NCI-H1105 treated with DMSO at 0.1 percent for 48 hours (cell line): ENCODE measurements around the gene SLC52A1.
"Not testable (repeated sequence)": the region's sequence is repeated elsewhere in the genome, so short reads cannot be mapped to it uniquely, and the experiment has no call there.

ENCODE experiments used
- DNase-seq: peaks from one replicate; lab custom pipeline; 2025; lab: John Stamatoyannopoulos, UW

SLC52A1 gene

DNA sequence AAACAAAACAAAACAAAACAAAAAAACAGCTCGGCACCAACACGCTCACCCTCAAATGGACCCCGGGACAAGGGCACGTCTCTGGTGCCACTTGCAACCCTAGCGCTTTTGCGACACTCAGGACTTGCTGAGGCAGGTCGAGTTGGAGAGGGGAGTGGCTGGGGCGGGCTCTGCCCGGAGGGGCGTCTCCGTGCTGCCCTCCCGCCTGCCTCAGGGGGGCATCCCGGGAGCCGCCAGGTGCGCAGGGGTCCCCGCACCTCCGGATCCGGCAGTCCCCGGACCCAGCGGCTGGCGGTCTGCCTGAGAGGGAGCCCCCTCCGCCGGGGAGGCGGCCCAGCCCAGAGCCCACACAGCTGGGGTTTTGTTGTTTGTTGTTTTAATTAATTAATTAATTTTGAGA lies at the start of gene SLC52A1:
Gene SLC52A1, minus strand, starts transcription at position 112 of the 400 bp plus-strand sequence. CDS start 820 bp downstream, outside the sequence.
- peak; percentile 34 for DNase-seq

DNA sequence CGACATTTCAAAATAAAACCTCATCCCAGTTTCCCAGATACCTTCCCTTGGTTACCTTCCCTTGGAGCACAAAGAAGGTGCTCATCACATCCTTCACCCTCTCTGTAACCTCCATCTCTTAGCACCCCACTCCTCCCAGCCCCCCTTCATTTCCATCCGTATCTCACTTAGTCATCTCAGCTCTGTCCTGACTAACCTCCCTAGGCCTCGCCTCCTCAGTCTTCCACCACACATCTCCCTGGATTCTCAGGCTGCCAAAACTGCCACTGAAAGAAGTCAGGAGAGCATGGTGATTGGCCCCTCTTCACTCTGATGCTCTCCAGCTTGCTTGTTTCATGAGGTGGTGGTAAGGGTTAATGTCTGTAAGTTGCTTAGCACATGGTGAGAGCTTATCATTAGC lies 45.4 kb upstream of the SLC52A1 start:
- DNase-seq: no peak

DNA sequence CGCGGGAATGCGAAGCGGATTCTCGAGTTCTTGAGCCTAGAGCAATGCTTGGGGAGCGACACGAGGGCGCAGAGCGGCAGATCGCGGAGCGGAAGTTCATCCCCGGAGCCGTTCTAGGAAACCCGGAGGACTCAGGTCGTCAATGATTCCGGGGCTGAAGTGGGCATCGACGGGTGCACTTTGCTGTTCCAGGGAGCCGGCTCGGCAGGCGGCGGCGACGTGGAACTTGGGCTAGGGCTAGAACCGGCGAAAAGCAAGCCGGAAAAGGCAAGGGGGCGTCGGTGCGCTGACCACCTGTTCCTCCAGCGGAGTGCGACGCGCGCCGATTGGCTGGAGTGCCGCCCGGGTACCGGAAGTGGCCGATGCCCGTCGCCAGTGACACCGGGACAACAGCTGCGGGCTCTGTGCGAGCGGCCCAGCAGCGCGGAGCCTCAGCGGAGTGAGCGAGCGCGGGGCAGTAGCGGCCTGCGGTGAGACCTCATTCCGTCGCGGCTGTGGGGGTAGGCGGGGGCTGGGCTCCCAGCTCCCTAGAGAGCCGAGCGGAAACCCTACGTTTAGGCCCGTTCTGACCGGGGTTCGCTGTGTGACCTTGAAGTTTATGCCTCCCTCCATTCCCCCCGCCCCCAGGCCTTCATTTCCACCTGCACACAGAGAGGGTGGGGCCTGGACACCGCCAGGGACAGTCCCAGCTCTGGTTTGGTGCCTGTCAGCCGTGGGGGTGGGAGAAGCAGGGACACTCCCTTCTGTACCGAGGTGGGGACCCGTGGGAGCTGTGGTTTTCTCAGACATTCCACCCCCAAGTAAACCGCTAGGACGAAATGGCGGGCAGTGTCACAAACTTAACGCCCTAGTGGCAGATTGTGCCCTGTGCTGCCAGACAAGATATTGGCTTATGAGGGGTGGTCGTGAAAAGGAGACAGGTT lies 43.1 kb upstream of the SLC52A1 start, which contains the start of gene ZFP3:
Gene ZFP3, plus strand, starts transcription at position 362 of the 923 bp plus-strand sequence. CDS start 13,038 bp downstream, outside the sequence.
- DNase-seq: peak; percentile 90

DNA sequence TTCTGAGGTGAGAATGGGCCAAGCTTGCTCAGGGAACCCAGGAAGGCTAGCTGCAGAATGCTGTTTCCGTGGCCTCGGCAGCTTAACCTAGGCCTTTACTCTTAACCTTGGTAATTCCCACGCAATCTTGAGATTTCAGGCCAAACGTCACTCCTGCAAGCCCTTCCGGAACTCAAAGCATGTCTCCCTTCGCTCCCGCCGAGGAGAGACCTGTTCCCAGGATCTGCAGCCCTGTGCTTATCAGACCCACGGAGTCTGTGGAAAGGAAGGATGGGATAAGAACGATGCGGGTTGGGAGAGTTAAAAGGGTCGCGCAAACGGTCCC lies 42.5 kb upstream of the SLC52A1 start:
- DNase-seq: no peak

DNA sequence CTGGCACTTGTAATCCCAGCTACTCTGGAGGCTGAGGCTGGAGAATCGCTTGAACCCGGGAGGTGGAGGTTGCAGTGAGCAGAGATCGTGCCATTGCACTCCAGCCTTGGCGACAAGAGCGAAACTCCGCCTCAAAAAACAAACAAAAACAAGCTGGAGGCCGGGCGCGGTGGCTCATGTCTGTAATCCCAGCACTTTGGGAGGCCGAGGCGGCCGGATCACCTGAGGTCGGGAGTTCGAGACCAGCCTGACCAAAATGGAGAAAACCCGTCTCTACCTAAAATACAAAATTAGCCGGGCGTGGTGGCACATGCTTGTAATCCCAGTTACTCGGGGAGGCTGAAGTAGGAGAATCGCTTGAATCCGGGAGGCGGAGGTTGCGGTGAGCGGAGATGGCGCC lies 42.0 kb upstream of the SLC52A1 start:
- not testable (repeated sequence) for DNase-seq

DNA sequence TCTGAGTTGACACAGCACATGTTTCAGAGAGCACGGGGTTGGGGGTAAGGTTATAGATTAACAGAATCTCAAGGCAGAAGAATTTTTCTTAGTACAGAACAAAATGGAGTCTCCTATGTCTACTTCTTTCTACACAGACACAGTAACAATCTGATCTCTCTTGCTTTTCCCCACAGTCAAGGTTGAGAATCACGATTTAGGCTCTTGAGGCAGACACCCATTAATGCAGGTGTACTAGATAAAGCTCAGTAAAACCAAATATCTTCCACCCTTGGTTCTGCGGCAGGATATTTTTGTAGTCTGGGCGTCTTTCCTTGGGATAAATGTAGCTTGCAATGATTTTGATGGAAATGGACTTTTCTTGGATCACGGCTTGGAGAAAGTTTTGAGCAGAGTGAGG lies 40.2 kb upstream of the SLC52A1 start:
- DNase-seq: not testable (repeated sequence)

DNA sequence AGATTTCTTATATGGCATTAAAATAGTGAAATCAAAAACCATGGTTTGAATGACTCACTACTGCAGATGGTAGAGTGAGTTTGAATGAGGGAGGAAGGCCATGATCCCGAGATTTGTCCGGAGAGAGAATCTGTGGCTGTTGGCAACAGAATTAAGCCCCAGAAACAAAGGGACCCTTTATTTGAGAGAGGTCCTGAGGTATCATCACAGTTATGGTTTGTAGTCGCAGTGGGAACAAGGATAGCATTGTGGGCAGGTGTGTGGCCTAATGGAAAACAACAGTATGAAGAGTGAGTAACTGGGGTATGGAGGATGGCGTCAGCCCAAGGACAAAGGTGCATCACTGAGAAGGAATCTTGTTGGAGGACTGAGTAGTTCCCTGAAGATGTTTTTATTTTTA lies 34.5 kb upstream of the SLC52A1 start:
- no peak for DNase-seq

DNA sequence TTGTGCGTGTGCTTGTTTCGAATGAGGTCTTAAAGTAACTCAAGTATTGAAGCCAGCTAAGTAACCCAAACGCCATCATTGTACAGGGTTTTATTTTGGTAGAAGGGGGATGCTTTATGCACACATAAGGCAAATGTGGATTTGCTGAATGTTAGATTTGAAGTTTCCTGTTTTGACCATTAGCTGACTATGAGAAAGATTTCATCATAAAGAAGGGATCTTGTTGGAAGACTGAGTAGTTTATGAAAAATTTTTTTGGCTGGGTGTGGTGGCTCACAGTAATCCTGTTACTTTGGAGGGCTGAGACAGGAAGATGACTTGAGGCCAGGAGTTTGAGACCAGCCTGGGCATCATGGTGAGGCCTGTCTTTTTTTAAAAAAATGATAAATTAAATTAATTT lies 33.0 kb upstream of the SLC52A1 start:
- no peak for DNase-seq

DNA sequence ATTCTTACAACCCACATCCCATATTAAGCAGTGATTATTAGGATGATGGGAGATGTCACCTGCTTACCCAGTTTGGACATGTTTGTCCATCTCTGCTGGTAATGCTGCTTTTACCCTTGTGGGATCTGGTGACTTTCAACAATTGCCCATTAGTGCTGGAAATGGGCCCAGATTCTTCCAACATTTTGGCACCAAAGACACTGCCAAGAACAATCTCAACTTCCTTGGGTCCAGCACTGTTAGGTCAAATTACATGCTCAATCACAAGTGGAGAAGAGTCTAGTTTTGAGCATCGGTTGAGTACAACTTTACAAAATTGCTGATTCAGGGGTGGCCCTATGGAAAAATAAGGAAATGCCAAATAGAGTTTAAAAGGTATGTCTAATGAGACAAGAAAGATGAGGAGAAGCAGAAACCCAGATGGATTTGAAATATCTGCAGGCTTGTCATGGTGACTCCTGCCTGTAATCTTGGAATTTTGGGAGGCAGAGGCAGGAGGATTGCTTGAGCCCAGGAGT lies 30.1 kb upstream of the SLC52A1 start:
- DNase-seq: peak; percentile 33

DNA sequence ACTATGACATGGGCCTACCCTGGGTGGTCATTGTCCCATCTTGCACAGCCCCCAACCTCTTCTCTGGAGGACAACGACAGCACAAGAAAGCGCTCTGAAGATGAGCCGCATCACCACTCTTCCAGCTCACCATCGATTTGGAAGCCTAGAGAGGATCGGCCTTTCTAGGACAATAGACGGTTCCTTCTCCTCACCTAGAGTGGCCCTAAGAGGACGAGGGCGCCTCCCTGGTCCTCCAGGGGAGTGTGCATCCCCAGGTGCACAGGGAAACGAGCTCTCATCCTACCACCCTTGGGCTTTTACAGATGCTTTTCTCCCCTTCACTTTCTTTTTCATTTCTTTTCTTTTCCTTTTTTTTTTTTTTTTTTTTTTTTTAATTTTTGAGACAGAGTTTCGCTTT lies 20.3 kb upstream of the SLC52A1 start:
- DNase-seq: peak; percentile 1

DNA sequence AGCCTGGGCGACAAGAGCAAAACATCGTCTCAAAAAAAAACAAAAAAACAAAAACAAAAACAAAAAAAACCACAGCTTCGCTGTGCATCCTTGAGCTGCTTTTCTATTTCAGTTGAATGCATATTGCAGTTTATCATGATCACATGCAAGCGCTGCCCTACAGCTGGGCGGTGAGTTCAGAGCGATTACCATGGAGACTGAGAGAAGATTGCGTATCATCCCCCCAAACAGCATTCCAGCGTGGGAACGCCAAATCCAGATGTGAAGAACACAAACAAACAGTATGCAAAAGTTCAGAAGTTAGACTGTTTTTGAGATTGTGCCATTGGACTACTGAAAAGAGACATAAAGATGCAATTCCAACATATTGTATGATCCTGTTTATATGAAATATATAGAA lies 15.1 kb upstream of the SLC52A1 start:
- DNase-seq: no peak

DNA sequence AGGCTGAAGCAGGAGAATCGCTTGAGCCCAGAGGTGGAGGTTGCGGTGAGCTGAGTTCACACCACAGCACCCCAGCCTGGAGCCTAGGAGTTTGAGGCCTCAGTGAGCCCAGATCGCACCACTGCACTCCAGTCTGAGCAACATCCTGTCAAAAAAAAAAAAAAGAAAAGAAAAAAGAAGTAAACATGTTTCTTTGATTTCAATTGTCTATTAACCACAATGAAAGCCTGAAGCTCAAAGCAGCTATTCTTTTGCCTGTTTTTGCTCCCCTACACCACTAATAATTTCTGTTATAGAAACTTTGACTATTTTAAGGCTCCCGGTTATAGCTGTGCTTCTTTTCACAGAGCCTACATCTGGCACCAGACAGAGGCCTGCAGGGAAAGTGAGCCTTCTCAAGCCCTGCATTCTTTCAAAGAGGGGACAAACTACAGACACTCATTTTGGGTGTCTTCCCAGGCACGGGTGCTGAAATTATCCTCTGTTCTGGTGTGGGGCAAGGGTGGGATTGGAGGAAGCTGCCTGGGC lies 14.2 kb upstream of the SLC52A1 start:
- DNase-seq: no peak

DNA sequence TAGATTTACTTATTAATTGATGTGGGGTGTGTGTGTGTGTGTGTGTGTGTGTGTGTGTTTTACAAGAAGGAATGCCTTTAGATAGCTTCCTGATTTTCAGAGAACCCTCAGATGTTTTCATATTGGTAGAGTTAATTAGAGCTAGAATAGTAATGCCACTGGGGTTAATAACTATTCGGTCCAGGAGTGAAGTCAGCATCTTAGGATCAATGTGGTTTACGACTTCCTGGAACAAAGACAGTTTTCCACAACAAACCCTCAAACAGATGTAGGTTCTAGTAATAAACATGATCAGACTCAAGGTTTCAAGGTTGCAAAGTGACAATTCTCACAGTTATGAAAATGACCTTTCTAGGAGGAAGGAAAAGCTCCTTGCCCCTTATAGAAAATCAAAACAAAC lies 12.2 kb upstream of the SLC52A1 start:
- DNase-seq: no peak

DNA sequence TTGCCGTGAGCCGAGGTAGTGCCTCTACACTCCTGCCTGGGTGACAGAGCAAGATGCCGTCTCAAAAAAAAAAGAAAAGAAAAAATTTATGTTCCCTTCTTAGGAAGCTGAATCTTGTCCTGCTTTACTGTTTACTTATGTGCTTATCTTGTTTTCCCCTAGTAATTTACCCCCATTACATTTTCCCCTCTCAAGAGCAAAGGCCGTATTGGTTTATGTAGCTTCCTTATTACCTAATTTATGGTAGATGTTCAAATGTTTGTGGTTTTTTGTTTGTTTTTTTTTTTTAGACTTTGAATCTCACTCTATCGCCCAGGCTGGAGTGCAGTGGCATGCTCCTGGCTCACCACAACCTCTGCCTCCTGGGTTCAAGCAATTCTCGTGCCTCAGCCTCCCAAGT lies 10.3 kb upstream of the SLC52A1 start:
- DNase-seq: no peak

DNA sequence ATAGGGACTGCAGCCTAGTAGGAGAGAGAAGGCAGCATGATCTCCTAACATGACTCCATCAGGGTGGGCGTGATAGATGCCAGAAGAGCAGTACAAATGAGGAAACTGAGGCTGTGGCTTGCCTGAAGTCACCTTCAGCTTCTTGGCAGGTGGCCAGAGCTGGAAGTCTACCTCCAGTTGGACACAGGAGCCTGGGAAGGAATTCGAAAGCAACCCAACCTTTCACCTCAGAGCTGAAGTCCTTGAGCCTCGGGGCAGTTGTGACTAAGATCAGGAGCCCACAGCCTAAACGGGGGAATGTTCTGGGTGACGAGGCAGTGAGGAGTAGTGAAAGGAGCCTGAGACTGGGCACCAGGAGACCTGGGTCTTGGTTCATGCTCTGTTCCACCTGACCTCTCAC lies 9.4 kb upstream of the SLC52A1 start:
- no peak for DNase-seq

DNA sequence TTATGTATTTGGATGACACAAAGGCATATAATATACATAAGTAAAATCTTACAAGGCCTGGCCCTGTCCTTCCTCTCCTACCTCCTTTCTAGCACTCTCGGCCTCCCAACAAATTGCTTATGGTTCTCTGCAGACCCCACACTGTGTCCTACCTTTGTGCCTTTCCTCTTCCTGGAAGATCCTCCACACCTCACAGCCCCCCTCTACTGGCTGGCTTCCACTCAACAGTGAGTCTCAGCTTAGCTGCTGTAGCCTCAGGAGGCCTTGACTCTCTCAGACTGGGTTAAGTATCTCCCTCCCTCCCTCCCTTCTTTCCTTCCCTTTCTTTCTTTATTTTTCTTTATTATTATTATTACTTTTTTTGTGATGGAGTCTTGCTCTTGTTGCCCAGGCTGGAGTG lies 8.3 kb upstream of the SLC52A1 start:
- DNase-seq: no peak

DNA sequence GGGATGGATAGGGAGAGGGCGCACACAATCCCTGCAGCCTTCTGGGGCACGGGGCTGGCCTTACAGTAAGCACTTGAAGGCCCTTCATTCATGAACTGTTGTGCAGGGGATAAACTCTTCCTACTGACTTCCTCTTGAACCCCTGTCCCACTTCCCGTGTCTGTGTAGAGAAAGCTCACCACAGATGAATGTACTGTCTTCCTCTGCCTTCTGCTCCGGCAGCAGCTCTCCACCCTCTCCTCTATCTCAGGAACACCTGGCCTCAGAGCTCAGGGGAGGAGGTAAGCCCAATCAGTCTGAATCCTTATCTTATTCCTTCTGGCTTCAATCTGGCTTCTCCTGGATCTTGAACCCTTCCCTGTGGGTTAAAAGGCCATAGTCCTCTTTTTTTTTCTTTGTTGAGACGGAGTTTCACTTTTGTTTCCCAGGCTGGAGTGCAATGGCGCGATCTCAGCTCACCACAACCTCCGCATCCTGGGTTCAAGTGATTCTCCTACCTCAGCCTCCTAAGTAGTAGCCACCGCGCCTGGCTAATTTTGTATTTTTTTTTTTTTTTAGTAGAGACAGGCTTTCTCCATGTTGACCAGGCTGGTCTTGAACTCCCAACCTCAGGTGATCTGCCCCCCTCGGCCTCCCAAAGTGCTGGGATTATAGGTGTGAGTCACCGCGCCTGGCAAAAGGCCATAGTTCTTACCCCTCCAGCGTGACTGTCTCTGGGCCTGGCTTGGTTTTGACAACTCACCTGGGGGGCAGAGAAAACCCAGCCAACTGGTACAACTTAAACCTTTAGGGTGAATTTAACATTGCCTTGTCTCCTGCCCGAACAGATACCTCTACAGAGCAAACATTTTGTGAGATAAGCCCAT lies 7.2 kb upstream of the SLC52A1 start:
- DNase-seq: no peak

DNA sequence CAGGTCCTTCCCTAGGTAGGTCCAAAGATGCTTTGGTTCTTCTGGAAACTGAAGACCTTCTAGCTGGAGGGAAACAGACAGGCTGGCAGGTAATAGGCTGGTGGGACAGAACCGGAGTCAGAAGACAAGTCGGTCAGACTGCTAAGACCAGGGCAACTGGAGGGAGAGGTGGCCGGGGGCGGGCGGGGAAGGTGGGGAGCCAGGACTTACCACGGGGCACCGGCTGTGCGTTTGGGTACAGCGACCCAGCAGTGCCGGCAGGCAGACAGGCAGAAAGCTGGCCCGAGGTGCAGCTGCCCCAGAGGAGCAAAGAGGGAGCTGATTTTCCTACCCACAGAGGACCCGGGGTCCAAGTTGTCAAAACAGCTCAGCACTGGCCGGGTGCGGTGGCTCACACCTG lies 575 bp downstream of the SLC52A1 start:
- DNase-seq: no peak

DNA sequence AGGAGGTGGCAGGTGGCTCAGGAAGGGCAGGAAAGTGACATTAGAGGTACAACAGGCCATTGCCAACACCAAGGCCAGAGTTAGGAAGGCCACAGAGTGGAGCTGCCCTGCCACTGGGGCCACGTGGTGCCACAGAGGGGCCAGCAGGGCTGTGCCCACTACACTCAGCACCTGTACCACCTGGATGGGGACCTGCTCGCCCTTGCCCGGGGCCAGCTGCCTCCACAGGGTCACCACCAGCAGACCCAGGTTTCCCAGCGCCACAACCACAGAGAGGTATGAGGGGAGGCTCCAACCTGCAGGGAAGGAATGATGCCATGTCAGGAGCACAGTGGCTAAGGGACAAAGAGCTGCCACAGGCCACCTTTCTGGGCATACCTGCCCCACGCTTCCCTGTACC lies 1.2 kb downstream of the SLC52A1 start:
- DNase-seq: no peak

DNA sequence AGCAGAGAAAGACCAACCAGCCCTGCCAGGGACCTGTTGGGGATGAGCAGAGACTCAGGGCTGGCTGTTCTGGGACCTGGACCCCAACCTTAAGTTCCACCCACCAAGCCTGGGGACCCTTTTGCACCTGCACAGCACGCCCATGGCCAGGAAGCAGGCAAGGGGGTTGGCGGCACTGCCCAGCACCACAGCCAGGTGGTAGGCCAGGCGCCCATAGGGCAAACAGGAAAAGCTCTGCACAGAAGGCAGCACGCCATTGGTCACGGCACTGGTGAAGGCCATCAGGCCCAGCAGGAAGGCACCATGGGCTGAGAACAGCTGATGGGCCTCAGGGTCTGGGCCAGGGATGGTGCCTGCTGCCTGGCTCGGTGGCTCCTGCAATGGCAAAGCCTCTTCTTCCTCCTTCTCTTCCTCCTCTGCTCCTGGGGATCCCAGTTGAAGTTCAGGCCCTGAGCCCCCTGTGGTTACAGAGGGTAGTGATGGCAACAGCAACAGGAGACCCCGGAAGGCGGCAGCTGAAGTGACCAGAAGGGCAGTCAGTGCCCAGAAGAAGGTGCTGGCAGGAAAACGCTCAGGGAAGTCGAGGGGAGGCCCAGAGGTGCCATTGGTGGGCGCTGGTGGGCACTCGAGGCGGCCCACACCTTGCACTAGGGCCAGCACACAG lies 1.7 kb downstream of the SLC52A1 start:
- DNase-seq: no peak

DNA sequence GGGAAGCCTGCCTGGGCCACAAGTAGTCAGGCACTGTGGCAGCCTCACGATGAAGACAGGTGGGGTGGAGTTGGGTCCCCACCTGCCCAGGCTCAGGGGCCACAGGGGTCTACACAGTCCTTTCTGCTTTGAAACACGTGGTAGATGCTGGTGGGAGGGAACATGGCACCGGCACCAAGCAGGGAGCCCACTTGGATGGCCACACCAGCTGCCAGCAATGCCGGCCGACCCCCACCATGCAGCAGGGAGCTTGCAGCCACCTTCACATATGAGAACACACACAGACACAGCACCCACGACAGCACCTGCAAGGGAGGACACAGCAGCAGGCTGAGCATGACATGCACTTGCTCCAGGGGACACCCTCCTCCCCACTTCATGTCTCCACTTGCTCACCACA lies 2.4 kb downstream of the SLC52A1 start:
- no peak for DNase-seq
